Subcutaneous adipose tissue (tissue), 4 donors: Measurements from ENCODE around the gene DHX30. TPM values are rescaled to one million over a fixed set of nuclear protein-coding genes. Genes with fewer than 3 reads are reported as not detected.

Experiments used
- total RNA-seq, 4 donors: library from RNA; depleted of rRNA; stranded (reverse); fragments of >200 nt; gene quantifications; one replicate each; pipeline ENCODE4 v1.1.0, GENCODE V29; 2016
- TF ChIP-seq, protein P1 (sequence below): fragments of 450-650 bp; IDR thresholded peaks from one replicate; pipeline ENCODE4 v1.5.1; 2016; ENCODE audit warnings: low read depth, mild to moderate bottlenecking, control low read depth, antibody characterized with exemption, moderate library complexity

The DHX30 gene, protein sequence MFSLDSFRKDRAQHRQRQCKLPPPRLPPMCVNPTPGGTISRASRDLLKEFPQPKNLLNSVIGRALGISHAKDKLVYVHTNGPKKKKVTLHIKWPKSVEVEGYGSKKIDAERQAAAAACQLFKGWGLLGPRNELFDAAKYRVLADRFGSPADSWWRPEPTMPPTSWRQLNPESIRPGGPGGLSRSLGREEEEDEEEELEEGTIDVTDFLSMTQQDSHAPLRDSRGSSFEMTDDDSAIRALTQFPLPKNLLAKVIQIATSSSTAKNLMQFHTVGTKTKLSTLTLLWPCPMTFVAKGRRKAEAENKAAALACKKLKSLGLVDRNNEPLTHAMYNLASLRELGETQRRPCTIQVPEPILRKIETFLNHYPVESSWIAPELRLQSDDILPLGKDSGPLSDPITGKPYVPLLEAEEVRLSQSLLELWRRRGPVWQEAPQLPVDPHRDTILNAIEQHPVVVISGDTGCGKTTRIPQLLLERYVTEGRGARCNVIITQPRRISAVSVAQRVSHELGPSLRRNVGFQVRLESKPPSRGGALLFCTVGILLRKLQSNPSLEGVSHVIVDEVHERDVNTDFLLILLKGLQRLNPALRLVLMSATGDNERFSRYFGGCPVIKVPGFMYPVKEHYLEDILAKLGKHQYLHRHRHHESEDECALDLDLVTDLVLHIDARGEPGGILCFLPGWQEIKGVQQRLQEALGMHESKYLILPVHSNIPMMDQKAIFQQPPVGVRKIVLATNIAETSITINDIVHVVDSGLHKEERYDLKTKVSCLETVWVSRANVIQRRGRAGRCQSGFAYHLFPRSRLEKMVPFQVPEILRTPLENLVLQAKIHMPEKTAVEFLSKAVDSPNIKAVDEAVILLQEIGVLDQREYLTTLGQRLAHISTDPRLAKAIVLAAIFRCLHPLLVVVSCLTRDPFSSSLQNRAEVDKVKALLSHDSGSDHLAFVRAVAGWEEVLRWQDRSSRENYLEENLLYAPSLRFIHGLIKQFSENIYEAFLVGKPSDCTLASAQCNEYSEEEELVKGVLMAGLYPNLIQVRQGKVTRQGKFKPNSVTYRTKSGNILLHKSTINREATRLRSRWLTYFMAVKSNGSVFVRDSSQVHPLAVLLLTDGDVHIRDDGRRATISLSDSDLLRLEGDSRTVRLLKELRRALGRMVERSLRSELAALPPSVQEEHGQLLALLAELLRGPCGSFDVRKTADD
- total RNA-seq: 10 to 100 TPM; 31.4 to 59.3 (median 41.2) TPM

DNA sequence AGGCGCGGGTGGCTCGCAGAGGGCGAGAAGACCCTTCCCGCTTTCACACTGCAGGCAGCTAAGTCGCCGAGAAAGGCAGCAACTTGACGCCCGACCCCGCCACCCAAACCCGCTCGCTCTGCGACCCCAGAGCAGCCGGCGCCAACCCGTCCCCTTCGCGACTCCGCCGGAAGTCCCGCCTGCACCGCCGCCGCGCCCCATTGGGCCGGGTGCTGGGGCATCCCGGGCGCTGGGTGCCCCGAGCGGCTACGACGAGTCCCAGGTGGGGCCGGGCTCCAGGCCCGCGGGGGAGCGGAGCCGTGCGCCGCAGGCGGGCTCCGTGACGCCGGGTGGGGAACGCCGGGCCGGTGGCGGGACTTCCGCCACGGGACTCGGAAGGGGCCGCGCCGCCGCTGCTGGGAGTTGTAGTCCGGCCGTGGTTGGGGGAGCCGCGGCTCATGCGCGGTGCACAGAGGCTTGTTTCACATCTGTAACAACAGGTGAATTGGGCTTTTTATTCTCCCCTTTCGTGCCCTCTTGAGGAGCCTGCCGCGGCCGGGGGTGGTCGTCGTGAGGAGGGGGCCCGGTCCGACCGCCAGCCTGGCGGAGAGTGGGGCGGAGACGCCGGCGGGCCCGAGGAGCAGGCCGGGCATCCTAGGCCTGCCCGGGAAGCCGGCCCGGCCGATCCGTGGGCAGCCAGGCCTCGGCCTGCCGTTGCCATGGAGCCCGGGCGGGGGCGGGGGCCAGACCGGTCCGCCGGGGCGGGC, at the start of gene DHX30:
Gene DHX30 (plus strand): TSS at position 405 of the 746 bp plus-strand sequence. CDS start 7,546 bp downstream, outside the sequence.
- TF ChIP-seq, protein P1, sequence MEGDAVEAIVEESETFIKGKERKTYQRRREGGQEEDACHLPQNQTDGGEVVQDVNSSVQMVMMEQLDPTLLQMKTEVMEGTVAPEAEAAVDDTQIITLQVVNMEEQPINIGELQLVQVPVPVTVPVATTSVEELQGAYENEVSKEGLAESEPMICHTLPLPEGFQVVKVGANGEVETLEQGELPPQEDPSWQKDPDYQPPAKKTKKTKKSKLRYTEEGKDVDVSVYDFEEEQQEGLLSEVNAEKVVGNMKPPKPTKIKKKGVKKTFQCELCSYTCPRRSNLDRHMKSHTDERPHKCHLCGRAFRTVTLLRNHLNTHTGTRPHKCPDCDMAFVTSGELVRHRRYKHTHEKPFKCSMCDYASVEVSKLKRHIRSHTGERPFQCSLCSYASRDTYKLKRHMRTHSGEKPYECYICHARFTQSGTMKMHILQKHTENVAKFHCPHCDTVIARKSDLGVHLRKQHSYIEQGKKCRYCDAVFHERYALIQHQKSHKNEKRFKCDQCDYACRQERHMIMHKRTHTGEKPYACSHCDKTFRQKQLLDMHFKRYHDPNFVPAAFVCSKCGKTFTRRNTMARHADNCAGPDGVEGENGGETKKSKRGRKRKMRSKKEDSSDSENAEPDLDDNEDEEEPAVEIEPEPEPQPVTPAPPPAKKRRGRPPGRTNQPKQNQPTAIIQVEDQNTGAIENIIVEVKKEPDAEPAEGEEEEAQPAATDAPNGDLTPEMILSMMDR: no peak

DNA sequence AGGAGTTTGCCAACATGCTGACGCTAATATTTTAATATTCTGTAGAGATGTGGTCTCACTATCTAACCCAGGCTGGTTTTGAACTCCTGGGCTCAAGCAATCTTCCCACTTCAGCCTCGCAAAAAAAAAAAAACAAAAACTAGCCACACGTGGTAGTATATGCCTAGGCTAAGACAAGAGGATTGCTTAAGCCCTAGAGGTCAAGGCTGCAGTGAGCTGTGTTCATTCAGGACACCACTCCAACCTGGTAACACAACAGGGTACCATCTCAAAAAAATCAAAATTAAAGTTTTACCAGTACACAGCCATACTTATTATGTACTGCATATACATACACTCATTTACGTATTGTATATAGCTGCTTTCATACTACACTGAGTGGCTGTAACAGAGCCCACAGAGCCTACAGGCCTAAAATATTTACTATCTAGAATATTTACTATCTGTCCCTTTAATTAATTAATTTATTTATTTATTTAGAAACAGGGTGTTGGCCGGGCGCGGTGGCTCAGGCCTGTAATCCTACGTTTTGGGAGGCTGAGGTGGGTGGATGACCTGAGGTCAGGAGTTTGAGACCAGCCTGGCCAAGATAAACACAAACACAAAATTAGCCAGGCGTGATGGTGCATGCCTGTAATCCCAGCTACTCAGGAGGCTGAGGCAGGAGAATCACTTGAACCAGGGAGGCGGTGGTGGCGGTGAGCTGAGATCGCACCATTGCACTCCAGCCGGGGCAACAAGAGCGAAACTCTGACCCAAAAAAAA, 44.5 kb upstream of the DHX30 start:
- TF ChIP-seq, protein P1: no peak

DNA sequence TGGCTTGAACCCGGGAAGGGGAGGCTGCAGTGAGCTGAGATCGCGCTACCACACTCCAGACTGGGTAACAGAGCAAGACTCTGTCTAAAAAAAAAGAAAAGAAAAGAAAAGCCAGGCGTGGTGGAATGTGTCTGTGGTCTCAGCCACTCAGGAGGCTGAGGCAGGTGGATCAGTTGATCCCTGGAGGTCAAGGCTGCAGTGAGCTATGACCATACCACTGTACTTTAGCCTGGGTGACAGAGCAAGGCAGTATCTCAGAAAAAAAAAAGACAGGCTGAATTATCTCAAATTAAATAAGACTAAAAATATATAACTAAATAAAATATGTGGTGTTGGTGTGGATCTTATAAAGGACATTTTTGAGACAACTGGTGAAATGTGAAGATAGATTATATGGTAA, 41.9 kb upstream of the DHX30 start:
- TF ChIP-seq, protein P1: no peak

DNA sequence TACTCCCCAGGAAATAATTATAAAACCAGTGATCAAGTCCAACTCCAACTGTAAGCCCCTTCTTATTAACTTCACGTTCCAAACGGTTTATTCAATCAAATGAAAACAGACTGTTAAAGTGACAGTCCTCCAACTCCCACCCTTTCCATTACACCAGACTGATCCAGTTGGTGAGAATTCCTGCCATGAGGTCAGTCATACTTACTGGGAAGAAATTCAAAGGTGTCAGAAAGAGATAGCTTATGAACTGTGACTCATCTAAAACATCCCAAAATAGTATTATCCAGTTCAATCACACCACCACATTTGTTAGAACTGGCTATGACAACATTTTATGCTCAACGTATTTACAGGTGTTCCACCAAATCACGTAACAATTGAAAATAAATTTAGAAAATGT, 40.7 kb upstream of the DHX30 start:
- TF ChIP-seq, protein P1: no peak

DNA sequence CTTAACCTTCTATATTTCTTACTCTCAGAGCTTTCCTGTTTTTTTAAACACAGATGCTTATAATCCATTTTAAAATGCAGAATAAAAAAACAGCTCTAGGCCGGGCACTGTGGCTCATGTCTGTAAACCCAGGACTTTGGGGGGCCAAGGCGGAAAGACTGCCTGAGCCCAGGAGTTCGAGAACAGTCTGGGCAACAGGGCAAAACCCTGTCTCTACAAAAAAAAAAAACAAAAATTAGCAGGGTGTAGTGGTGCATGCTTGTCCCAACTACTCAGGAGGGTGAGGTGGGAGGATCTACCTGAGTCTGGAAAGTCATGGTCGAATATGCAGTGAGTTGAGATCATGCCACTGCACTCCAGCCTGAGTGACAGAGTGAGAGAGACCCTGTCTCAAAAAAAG, 36.8 kb upstream of the DHX30 start:
- TF ChIP-seq, protein P1: no peak

DNA sequence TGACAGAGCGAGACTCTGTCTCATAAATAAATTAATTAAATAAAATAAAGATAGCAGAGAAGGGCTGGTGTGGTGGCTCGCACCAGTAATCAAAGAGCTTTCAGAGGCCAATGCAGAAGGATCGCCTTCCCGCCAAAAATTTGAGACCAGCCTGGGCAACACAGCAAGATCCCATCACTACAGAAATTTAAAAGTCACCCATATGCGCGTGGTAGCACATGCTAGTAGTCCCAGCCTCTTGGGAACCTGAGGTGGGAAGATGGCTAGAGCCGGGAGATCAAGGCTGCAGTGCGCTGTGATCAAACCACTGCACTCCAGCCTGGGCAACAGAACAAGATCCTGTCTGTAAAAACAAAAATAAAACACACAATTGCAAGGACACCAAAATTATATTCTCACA, 30.9 kb upstream of the DHX30 start:
- TF ChIP-seq, protein P1: no peak
